GM21381 (cell line): ENCODE results near the gene MICAL2.

Source experiments
- ATAC-seq: cut with Tn5 transposase; IDR thresholded peaks from one replicate; pipeline ENCODE4 v1.9.1; 2021; ENCODE audit warnings: mild to moderate bottlenecking, moderate library complexity; ENCODE audit not compliant: unreplicated experiment

The MICAL2 gene

GRCh38 chr11:12200991-12201985 lies 90.9 kb downstream of the MICAL2 start:
- ATAC-seq: no peak

GRCh38 chr11:12202661-12203310 lies 92.4 kb downstream of the MICAL2 start:
- no peak for ATAC-seq

GRCh38 chr11:12204506-12204905 lies 94.1 kb downstream of the MICAL2 start:
- ATAC-seq: no peak

GRCh38 chr11:12205330-12205729 lies 94.9 kb downstream of the MICAL2 start:
- no peak for ATAC-seq

- ATAC-seq: no peak
These were observed 96.1 kb downstream of the MICAL2 start for GRCh38 chr11:12206529-12206928.

GRCh38 chr11:12207384-12208150 lies 97.2 kb downstream of the MICAL2 start:
- no peak for ATAC-seq

- ATAC-seq: no peak
These were observed 98.7 kb downstream of the MICAL2 start for GRCh38 chr11:12209096-12209495.

- ATAC-seq: no peak
These were observed 99.8 kb downstream of the MICAL2 start for GRCh38 chr11:12210200-12210599.

- ATAC-seq: peak; percentile 36
These were observed 101.1 kb downstream of the MICAL2 start for GRCh38 chr11:12211331-12212065.

- ATAC-seq: no peak
These were observed 101.9 kb downstream of the MICAL2 start for GRCh38 chr11:12212174-12212820.

- no peak for ATAC-seq
These were observed 102.4 kb downstream of the MICAL2 start for GRCh38 chr11:12212821-12213185.

GRCh38 chr11:12213883-12214282 lies 103.5 kb downstream of the MICAL2 start:
- no peak for ATAC-seq

- no peak for ATAC-seq
These were observed 104.4 kb downstream of the MICAL2 start for GRCh38 chr11:12214751-12215150.

- no peak for ATAC-seq
These were observed 104.8 kb downstream of the MICAL2 start for GRCh38 chr11:12215181-12215593.

- no peak for ATAC-seq
These were observed 105.7 kb downstream of the MICAL2 start for GRCh38 chr11:12216041-12216451.

GRCh38 chr11:12216671-12217374 lies 106.4 kb downstream of the MICAL2 start:
- ATAC-seq: no peak

- no peak for ATAC-seq
These were observed 107.5 kb downstream of the MICAL2 start for GRCh38 chr11:12217879-12218278.

GRCh38 chr11:12218909-12219308 lies 108.5 kb downstream of the MICAL2 start:
- ATAC-seq: no peak

- ATAC-seq: no peak
These were observed 109.4 kb downstream of the MICAL2 start for GRCh38 chr11:12219757-12220156.
